Daoy (cell line): Measurements from ENCODE around the gene CCL2. TPM values are rescaled to one million over a fixed set of nuclear protein-coding genes. Genes with fewer than 3 reads are reported as not detected.
A peak's percentile ranks its signal among the peaks of the same experiment; 100 is the strongest.

Source experiments
- DNase-seq: peaks from one replicate; pipeline ENCODE4 v3.0.0-alpha.2; 2015; ENCODE audit warnings: low read depth
- total RNA-seq: library from RNA; depleted of rRNA; stranded (reverse); fragments of >200 nt; shearing (Covaris generic); gene quantifications from 2 replicates; pipeline ENCODE4 v1.2.3, GENCODE V29; 2014

CCL2 gene
- total RNA-seq, 1 experiment from 2014 or later = 1,648 TPM

- no peak for DNase-seq
Observed at GRCh38 chr17:34265711-34266110, 10.6 kb downstream of the CCL2 start.

- peak; percentile 32 for DNase-seq
Observed at GRCh38 chr17:34269969-34270368, 14.9 kb downstream of the CCL2 start, which contains the start of gene CCL7. Gene CCL7 (plus strand): TSS chr17:34270221. CDS start chr17:34270291, 70 bp downstream.

- DNase-seq = peak; percentile 82
Observed at GRCh38 chr17:34275881-34276280, 20.8 kb downstream of the CCL2 start.

- DNase-seq = no peak
Observed at GRCh38 chr17:34276826-34277225, 21.7 kb downstream of the CCL2 start.

- no peak for DNase-seq
Observed at GRCh38 chr17:34283571-34283970, 28.5 kb downstream of the CCL2 start.

GRCh38 chr17:34285286-34285792 is 30.3 kb downstream of the CCL2 start, which contains the start of gene CCL11:
Gene CCL11 (plus strand): TSS chr17:34285742. CDS start chr17:34285809, 67 bp downstream.
- DNase-seq = no peak

GRCh38 chr17:34287875-34288274 is 32.8 kb downstream of the CCL2 start:
- no peak for DNase-seq

- DNase-seq = no peak
Observed at GRCh38 chr17:34290586-34290985, 35.5 kb downstream of the CCL2 start.

- DNase-seq = peak; percentile 64
Observed at GRCh38 chr17:34291721-34292348, 36.8 kb downstream of the CCL2 start.

GRCh38 chr17:34299027-34299426 is 43.9 kb downstream of the CCL2 start:
- DNase-seq = no peak

- DNase-seq = peak; percentile 16
Observed at GRCh38 chr17:34299956-34300577, 45.0 kb downstream of the CCL2 start.

- peak; percentile 64 for DNase-seq
Observed at GRCh38 chr17:34300652-34301370, 45.7 kb downstream of the CCL2 start.

GRCh38 chr17:34301986-34302385 is 46.9 kb downstream of the CCL2 start:
- no peak for DNase-seq

GRCh38 chr17:34302636-34303035 is 47.6 kb downstream of the CCL2 start:
- DNase-seq = no peak

- no peak for DNase-seq
Observed at GRCh38 chr17:34303606-34304005, 48.5 kb downstream of the CCL2 start.

- DNase-seq = no peak
Observed at GRCh38 chr17:34305061-34305460, 50.0 kb downstream of the CCL2 start.

GRCh38 chr17:34305606-34306005 is 50.5 kb downstream of the CCL2 start:
- DNase-seq = peak; percentile 14

- peak; percentile 81 for DNase-seq
Observed at GRCh38 chr17:34306466-34306865, 51.4 kb downstream of the CCL2 start.
